EL (cell line): ENCODE results near the gene NKX1-1.
"Not testable (repeated sequence)": the region's sequence is repeated elsewhere in the genome, so short reads cannot be mapped to it uniquely, and the experiment has no call there.

Source experiments
- DNase-seq: peaks from one replicate; pipeline ENCODE4 v3.0.0-alpha.2; 2016

NKX1-1 gene

DNA sequence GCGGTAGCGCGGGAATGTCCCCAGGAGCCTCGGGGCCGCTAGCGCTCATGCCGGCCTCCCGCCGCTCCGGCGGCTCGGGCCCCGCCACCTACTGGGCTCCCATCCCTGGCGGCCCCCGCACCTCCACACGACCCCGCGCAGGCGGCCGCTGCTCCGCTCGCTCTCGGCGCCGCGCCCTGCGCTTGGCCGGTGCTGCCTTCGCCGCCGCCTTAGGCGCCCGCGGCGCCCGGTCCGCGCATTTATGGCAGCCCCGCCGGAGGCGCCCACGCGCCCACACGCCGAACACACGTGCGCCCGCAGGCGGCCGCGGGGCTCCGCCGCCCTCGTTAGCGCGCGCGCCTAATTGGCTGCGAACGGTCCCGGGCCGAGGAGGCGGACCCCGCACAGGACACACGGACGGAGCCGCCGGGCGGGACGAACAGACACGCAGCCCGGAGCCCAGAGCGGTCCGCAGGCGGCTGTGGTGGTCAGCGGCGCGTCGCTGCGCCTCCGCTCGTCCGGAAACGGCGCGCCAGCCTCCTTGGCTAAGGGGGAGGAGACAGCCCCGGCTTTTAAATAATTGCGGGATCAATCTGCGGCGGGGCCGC is at the start of gene NKX1-1:
TSS of gene NKX1-1 (minus strand) at position 49 of the 587 bp plus-strand sequence. CDS start at position 49, 0 bp downstream.
- no peak for DNase-seq

DNA sequence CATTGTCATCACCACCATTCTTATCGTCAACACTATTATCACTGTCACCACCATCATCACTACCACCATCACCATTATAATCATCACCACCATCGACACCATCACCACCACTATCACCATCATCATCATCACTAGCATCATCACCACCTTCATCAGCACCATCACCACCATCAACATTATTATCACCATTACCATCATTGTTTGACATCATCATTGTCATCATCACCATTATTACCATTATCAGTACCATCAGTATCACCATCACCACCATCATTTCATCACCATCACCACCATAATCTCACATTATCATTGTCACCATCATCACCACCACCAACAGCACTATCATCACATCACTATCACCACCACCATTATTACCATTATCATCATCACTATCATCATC is 47.5 kb upstream of the NKX1-1 start:
- DNase-seq: no peak

DNA sequence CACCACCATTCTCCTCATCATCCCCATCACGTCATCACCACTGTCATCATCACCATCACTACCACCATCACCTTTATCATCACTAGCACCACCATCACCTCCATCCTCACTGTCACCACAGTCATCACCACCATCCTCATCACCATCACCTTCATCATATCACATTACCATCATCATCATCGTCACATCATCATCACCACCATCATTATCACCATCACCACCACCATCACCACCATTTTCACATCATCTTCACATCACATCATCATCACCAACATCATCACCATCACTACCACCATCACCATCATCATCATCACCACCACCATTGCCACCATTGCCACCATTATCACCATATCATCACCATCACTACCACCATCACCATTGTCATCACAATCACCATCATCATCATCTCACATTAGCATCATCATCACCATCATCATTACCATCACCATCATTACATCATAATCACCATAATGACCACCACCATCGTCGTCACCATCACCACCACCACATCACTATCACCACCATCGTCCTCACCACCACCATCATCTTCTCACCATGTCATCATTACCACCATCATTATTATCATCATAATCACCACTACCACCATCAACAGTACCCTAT is 46.3 kb upstream of the NKX1-1 start:
- DNase-seq: no peak

DNA sequence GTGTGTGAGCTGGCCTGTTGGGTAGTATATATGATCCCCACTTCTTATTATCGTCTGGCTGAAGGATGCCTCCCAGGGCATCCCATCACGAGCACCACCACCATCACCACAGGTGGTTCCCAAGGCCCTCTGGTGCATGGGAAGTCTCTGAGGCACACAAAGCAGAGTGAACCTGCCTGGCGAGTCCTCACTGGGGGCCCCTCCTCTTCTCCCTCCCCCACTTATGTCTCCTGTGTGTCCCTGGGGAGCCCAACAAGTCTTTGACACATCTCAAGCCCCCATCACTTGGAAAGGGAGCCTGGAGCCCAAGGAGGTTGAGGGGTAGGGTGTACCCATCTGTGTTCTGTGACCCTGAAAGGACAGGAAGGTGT is 45.5 kb upstream of the NKX1-1 start:
- DNase-seq: no peak

DNA sequence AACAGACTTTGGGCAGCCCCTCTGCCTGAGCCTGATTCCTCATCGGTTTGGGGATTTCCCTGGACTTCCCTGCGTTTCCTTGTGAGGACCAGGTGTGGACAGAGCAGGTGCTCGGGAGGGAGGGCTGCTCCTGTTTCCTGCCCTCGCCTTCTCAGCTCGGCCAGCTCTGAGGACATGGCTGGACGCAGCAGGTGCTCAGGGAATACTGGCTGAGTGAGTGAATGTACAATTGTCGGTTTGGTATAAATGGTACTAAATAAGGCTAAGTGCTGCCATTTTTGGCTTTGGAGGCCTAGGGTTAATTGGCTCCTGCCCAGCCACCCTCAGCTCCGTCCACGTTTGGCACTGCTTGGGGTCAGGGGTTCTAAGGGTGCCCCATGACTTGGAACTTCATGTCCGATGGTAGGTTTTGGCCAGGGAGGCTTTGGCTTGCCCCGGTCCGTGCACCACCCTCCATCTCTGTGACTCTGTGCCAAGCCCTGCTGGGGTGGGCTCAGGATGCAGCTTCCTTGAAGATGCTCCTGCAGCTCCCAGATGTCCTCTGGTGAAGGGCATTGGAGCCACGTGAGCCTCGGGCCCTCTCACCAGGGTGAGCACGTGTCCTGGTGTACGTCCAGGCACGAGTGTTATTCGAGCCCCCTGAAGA is 45.0 kb upstream of the NKX1-1 start:
- no peak for DNase-seq

DNA sequence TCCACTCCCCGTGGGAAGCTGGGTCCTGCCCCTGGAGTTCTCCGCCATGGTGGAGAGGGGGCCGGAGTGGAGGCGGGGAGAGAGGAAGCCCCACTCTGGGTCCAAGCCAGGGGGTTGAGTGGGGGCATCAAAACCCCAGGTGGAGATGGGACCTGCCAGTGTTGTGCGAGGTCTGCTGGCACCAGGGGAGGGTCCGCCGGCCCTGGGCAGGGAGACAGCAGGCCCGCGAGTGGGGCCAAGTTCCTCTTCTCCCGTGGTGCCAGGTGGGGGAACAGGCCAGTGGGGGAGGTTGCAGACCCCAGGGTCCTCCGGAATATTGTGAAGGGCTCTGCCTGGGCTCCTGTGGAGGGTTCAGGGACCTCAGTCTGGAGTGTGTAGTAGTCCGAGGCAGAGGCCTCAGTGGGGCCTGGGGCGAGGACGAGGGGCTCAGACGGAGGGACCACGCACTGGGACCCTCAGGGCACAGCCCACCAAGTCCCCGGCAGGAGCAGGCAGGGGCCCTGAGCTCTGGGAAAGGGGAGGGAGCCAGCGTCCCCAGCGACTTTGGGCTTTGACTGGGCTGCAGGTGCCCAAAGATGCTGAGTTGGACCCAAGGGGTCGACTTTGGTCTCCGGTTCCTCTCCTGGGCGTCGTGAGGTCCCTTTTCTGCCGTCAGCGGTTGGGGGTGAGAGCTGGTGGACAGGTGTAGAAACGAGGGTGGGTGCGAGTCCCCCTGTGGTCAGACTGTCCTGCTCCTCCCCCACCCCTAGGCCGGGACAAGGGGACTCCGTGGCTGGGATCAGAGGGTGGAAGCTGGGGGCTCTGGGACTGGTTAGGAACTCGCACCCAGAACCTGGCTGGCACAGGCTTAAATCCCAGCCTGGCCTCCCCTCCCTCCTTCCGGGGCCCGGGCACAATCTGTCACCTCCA is 43.8 kb upstream of the NKX1-1 start:
- DNase-seq: no peak

DNA sequence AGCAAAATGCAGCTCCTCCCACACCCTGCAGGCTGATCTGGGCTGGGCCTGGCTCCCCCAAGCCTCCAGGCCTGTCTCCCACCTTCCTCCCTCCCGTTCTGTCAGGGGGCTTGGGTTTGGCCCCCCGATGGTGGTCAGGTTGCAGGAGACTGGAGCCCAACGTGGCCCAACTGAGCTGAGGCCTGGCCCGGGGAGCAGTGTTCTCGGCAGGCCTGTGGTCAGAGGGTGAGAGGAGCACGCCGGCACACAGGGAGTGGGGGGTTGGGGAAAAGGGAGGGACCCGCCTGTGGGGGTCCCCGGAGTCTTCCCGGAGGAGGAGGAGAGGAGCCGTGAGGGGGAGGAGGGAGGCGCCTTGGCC is 43.2 kb upstream of the NKX1-1 start:
- DNase-seq: no peak

DNA sequence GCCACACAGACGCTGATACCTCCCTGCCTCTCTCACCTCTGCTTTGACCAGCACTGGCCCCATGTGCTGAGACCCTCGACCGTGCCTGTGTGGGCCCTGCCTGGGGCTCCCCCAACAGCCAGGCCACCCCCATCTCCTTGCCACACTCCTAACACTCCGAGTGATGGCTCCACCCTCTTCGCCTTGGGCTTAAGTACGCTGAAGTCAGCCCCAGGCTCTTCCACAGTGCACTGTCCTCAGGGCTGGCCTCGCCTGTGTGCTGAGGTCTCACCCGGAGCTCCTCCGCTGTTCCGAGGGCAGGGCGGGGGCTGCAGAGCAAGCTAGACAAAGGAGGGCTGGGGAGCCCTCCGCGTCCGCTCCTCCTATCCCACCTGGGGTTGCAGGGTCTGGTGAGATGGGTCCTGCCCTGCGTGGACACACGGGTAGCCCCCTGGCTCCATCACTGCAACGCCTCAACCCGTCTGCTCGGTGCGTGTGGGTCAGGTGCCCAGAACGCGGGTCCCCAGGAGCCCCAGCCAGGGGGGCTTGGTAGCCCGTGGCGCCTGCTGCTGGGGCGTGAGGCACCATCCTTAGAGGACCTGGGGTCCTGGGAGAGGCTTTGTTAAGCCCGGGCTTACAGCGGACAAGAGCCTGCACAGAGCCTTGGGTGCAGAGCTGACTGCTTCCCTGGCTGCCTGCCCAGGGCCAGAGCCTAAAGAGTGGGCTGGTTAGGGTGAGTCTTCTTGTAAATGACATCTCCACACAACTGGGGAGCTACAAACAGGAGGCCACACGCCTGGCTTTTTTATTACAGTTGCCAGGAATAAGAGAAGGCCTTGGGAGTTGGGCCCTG is 42.6 kb upstream of the NKX1-1 start:
- DNase-seq: no peak

DNA sequence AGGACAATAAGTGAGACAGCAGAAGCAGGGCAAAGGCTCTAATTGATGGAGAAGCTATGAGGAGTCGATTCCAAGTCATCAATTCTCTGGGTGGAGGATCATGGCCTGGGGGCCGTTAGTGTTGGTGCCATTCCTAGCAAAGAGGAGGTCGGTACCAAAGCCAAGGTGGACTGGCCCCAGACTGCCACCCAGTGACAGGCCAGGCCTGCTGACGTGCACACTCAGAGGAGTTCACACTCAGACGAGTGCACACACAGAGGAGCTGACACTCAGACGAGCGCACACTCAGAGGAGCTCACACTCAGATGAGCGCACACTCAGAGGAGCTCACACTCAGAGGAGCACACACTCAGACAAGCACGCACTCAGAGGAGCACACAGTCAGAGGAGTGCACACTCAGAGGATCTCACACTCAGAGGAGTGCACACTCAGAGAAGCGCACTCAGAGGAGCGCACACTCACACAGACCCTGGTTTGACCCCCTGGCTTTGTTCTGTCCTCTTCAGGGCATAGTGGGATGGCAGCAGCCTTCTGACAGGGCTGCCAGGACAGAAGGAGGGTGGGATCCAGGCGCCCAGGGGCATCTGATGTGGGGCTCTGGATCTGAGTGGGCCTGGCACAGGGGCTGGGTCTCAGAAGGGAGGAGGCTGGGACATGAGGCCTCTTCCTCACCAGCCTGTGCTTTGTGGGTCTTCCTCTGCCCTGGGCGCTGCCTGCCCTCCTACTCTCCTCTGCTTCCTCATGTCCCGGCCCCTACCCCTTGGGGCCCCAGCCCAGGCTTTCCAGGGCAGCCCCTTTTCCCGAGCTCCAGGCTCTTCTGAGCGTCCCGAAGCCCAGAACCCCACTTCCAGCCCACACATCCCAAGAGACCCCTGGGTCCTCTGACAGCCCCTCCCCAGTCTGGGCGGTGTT is 41.7 kb upstream of the NKX1-1 start:
- no peak for DNase-seq

DNA sequence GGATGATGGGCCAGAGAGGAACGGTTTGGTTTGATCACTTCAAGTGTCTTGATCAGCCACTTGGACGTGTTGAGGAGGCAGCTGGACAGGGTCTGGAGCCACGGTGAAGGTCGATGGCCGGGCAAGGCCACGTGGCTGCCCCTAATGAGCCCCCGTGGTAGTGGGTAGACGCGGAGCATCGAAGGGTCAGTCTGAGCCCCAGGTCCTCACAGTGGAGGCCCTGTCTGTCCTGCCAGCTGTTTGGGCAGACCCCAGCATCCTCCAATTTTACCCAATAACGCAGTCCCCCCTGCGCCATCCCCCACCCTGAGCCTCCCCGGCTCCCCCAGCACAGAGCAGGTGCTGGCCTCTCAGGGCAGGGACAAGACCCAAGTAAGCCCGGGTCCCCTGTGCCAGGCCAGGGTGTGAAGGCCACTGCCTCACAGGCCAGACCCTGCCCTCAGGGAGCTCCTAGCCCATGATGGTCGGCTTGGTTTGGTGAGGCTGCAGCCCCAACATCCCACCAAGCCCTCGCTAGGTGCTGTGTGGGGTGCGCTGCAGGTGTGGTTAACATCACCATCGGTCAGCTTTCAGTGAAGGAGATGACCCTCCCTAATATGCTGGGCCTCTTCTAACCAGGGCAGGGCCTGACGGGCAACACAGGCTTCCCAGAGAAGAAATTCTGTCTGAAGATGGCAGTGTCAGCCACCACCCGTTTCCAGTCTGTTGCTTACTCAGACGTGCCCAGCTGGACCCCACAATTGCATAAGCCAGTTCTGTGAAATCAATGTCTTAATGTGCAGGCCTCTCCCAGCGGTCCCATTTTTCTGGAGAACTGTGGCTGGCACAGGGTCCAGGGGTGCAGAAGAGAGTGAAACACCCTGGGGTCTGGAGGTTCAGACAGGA is 40.5 kb upstream of the NKX1-1 start:
- DNase-seq: no peak

DNA sequence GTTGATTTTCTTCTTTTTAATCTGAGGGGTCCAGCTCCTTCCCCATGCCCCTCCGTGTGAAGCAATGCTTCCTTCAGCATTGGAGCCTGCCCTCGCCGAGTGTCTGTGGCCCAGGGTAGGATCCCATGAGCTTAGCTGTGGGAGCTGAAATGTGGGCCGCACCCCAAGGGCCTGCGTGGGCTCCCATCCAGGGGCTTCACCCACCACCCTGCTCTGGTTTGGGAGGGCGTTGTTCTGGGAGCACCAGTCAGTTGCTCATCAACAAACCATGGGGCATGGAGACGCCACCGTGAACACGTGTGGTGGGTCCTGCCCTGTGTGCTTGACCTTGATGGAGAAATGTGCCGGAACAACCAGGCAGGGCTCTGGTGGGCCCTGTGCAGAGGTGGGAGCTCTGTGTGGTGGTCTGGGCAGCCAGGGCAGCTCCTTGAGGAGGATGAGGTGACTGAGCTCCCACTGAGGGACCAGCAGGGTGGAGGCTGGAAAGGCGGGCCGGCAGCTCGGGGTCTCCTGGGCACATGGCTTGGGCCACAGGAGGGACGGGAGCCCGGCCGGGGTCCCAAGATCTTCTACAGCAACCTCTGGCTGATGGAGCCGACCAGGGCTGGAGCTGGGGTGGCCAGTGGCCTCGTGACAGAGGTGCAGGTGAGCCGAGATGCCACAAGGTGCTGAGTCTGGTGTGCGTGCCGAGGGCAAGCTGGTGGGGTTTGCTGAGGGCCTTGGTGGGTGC is 39.6 kb upstream of the NKX1-1 start:
- no peak for DNase-seq

DNA sequence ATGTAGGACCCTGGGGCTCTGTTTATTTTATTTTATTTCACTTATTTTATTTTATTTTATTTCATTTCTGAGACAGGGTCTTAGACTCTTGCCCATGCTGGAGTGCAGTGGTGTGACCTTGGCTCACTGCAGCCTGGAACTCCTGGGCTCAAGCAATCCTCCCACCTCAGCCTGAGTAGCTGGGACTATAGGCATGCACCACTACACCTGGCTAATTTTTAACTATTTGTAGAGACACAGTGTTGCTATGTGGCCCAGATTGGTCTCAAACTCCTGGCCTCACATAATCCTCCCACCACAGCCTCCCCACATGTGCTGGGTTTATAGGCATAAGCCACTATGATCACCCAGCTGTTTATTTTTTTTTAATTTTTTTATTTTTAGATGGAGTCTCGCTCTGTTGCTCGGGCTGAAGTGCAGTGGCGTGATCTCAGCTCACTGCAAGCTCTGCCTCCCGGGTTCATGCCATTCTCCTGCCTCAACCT is 37.5 kb upstream of the NKX1-1 start:
- DNase-seq: not testable (repeated sequence)

DNA sequence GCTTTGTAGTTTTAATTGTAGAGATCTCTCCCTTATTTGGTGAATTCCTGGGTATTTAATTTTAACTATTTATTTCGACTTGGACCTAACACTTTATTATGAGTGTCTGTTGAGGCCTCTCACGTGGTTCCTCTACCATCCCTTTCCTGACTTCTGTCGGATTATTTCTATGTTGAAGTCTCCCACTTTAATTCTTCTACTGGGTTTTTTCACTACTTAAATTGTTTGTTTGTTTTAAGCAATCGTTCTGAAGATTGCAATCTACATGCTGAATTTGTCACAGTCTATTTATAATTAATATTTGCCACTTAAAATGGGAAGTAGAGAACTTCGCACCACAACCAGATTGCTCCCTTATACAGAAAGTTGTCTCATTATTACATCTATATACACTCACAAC is 20.8 kb upstream of the NKX1-1 start:
- no peak for DNase-seq

DNA sequence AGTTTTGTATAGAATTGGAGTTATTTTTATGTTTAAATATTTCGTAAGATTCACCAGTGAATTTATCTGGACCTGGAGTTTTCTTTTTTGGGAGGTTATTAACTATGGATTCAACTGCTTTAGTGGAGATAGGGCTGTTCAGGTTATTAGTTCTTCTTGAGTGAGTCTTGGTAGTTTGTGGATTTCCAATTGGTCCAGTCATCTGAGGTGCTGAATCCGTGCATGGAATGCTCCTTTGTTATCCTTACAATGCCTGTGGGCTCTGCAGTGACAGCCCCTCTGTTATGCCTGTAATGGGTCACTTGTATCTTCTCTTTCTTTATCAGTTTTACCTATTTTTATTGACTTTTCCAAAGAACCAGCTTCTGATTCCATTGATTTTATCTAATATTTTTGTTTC is 15.4 kb upstream of the NKX1-1 start:
- no peak for DNase-seq

DNA sequence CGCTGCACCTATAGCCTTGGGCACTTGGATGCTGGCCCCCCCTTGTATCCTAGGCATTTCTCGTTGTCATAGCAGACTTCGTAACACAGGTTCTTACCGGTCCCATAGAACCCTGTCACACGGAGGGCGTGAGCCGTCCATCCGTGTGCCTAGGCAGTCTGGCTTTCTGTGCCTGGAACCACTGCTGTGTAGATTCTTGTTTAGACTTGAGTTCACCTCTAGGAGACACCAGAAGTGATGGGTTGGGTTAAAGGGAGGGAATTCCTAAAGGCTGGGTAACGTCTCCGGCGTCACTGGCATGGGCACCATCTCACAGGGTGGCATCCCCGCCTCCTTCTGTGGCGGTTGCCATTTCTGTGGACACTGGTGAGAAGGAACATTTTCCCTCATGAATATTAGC is 13.5 kb upstream of the NKX1-1 start:
- DNase-seq: no peak

DNA sequence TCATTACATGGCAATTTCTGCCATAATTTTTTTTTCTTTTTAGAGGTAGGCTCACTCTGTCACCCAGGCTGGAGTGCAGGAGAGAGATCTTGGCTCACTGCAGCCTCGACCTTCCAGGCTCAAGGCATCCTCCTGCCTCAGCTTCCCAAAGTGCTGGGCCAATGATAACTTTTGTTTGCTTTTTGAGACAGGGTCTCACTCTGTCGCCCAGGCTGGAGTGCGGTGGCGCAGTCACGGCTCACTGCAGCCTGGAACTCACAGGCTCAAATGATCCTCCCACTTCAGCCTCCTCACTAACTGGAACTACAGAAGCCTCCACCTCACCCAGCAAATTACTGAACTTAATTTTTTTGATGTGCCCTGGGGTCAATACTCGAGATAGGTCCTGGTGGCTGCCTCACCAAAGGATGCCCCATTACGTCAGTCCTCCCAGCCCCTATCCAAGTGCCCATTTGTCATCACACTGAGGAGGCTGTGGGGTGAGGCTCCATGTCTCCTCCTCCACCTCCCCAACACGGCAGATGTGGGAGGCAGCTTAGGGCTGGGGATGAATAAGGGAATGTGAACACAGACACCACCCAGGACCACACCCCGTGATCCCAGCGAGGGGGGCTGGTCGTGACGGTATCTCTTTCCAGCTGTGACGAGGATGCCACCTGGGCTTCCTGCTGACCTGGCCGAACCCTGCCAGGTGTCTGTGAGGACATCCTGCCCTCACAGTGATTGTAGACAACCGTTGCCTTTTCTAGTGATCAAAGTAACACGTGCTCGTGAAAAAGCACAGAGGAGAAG is 12.4 kb upstream of the NKX1-1 start:
- no peak for DNase-seq

DNA sequence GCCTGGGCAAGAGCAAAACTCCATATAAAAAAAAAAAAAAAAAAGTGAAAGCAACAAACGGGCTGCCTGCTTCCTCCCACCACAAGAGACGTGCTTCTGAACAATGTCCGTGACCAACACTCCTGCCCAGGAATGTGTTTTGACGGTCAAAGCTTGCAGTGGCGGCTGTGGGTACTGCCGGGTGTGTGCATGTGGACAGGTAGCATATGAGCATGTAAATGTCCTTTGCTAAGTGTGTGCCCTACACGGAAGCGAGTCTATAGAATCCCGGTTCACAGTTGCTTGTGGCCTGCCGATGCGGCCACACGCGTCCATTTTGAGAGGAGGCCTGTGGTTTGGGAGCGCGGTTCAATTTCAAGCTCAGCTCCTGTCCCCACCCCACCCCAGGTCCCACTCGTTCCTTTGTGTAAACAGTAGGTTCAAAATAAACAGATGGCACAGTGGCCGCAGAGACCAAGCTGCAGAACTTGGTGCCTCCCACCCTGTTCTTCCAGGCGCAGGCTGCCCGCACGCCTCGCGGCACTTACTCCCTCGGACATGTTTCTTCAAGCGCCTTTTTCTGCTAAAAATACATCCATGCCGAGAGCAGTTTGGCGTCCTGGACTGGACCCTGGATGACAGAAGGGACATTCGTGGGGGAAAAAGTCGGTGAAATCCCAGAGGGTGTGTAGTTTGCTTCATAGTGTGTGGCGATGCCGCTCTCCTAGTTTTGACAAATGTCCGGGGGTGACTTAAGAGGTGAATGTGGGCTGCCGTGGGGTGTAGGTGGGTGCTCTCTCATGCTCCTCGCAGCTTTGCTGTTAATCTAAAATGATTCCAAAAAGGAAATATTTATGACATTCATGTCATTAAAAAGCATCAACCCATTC is 11.5 kb upstream of the NKX1-1 start:
- DNase-seq: no peak

DNA sequence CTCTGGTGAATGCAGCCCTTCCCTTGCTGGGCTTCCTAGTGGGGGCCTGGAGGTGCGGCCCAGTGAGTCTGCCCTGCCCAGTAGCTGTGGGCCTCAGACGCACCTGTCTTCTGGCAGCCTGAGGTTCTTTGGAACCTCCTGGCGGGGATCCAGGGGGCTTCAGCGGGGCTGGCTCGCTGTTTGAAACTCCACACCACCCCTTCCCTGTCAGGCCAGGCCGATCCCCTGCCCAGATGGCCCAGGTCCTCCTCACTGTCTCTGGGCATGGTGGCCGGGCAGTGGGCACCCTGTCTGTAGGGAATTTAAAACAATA is 10.7 kb upstream of the NKX1-1 start:
- DNase-seq: no peak
